Measurements from ENCODE around the gene SMYD4. TPM values are rescaled to one million over a fixed set of nuclear protein-coding genes. Genes with fewer than 3 reads are reported as not detected.
A peak's percentile ranks its signal among the peaks of the same experiment; 100 is the strongest.

The SMYD4 gene
- total and polyA plus RNA-seq, 10 of the 15 experiments (the other 5 are each of a cell fraction or from before 2014, with no cell fraction given), result 2.1 to 18.8 (median 13.7) TPM

- TF ChIP-seq ESRRA (IDR thresholded peaks at IDR 0.05; ENCODE audit: low read length) (no peak), SIN3A (IDR thresholded peaks at IDR 0.05; ENCODE audit: low read depth, low read length) (peak; percentile 67; the same call in 1 of the 2 replicates), MEF2B (IDR thresholded peaks at IDR 0.05; ENCODE audit: partially characterized antibody, poor library complexity, severe bottlenecking) (peak; percentile 69), PAX5 (IDR thresholded peaks at IDR 0.05; ENCODE audit: borderline replicate concordance, low read depth, low read length) (peak; percentile 42; the same call in 1 of the 2 replicates), DPF2 (IDR thresholded peaks at IDR 0.05) (peak; percentile 54; the same call in 1 of the 2 replicates), NFYB (IDR thresholded peaks at IDR 0.05; ENCODE audit: insufficient read depth, low read depth, low read length) (no peak), ZNF687 (IDR thresholded peaks at IDR 0.05) (peak; percentile 17; the same call in 1 of the 2 replicates), BRCA1 (IDR thresholded peaks at IDR 0.05; ENCODE audit: low read depth, low read length) (no peak), USF1 (IDR thresholded peaks at IDR 0.05; ENCODE audit: borderline replicate concordance, extremely low read length, insufficient read depth, low read depth, low read length) (peak; percentile 6), NR2C2 (IDR thresholded peaks at IDR 0.05; ENCODE audit: borderline replicate concordance, control insufficient read depth, insufficient read length, low read depth) (no peak), MLLT1 (IDR thresholded peaks at IDR 0.05) (0 out of 2 replicates have a peak, but pooled peaks have one; percentile 63), SUZ12 (IDR thresholded peaks at IDR 0.05; ENCODE audit: unreplicated experiment) (no peak), IKZF1 (conservative IDR thresholded peaks at IDR 0.05) (peak; percentile 55), IKZF2 (IDR thresholded peaks at IDR 0.05) (peak; percentile 89 to 92), ZNF24 (IDR thresholded peaks at IDR 0.05) (peak; percentile 52), ZNF217 (IDR thresholded peaks at IDR 0.05) (no peak), ZSCAN29 (IDR thresholded peaks at IDR 0.05) (no peak)
- TF ChIP-seq, protein P1, sequence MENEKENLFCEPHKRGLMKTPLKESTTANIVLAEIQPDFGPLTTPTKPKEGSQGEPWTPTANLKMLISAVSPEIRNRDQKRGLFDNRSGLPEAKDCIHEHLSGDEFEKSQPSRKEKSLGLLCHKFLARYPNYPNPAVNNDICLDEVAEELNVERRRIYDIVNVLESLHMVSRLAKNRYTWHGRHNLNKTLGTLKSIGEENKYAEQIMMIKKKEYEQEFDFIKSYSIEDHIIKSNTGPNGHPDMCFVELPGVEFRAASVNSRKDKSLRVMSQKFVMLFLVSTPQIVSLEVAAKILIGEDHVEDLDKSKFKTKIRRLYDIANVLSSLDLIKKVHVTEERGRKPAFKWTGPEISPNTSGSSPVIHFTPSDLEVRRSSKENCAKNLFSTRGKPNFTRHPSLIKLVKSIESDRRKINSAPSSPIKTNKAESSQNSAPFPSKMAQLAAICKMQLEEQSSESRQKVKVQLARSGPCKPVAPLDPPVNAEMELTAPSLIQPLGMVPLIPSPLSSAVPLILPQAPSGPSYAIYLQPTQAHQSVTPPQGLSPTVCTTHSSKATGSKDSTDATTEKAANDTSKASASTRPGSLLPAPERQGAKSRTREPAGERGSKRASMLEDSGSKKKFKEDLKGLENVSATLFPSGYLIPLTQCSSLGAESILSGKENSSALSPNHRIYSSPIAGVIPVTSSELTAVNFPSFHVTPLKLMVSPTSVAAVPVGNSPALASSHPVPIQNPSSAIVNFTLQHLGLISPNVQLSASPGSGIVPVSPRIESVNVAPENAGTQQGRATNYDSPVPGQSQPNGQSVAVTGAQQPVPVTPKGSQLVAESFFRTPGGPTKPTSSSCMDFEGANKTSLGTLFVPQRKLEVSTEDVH (IDR thresholded peaks at IDR 0.05; ENCODE audit: low read depth, partially characterized antibody), result no peak
These were observed 4.9 kb upstream of the SMYD4 start (continued) for GRCh38 chr17:1834380-1835149.

Measured in GM12878 (cell line).